NCI-H748 treated with DMSO at 0.1 percent for 48 hours (cell line): ENCODE results near the gene KCNK17.

ENCODE experiments used
- DNase-seq: peaks from one replicate; lab custom pipeline; 2025; lab: John Stamatoyannopoulos, UW

Gene KCNK17, protein sequence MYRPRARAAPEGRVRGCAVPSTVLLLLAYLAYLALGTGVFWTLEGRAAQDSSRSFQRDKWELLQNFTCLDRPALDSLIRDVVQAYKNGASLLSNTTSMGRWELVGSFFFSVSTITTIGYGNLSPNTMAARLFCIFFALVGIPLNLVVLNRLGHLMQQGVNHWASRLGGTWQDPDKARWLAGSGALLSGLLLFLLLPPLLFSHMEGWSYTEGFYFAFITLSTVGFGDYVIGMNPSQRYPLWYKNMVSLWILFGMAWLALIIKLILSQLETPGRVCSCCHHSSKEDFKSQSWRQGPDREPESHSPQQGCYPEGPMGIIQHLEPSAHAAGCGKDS

DNA sequence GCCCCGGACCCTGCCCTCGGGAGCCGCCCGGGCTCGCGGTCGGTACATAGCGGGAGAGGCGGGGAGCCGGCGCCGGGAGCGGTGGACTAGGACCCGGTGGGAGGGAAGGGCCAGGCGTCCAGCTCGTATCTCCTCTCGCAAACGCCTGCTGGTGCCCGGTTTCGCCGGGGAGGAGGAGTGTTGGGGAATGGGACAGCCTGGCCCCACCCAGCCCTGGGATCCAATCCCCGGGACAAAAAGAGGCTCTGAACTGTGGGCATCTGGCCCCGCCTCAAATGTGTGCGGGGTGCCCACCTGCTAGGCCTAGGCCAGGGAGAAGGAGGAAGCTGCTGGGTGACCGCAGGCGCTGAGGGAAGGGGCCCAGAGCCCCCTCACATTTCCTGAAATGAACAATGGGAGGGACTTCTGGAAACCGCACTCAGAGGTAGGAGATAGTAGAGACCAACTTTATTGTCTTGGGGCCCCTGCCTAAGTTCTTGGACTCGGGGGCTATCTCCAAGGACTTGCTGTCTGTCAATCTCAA lies at the start of gene KCNK17:
Gene KCNK17 (minus strand): TSS at position 147 of the 523 bp plus-strand sequence. CDS start 99 bp downstream, at position 48.
- DNase-seq: no peak

DNA sequence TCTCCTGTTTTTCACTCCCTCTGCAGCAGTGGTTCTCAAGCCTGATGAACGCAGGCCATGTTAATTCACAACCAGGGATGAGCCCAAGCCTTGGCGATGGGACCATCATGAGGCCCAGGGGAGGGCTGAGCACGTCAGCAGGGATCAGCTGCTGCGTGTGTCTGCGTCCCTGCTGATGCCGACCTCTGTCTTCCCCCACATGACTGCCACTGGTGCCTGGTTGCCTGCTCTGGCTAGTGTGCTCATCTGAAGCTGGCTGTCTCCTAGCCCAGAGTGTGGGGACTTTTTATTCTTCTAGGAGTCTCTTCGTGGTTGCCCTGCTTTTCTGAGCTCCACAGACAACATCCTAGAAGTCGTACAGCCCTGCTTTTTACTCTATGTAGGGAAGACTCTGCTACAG lies 49.1 kb upstream of the KCNK17 start:
- DNase-seq: no peak

DNA sequence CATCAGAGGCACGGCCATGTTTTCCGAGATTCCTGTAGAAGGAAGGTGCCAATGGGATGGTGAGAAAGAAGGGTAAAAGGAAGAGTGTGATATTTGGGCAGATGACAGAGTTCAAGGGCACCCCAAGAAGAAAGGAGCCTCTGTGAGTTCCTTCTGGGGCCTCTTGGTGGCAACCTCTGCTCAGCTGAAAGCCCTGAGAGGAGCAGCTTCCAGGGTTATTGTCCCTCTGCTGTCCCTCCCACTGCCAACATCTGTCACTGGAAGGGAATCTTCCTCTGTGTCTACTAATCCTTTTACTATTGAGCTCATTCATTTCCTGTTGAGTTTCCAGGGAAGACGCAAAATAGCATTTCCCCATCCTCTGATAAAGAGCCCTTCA lies 48.3 kb upstream of the KCNK17 start:
- DNase-seq: no peak

DNA sequence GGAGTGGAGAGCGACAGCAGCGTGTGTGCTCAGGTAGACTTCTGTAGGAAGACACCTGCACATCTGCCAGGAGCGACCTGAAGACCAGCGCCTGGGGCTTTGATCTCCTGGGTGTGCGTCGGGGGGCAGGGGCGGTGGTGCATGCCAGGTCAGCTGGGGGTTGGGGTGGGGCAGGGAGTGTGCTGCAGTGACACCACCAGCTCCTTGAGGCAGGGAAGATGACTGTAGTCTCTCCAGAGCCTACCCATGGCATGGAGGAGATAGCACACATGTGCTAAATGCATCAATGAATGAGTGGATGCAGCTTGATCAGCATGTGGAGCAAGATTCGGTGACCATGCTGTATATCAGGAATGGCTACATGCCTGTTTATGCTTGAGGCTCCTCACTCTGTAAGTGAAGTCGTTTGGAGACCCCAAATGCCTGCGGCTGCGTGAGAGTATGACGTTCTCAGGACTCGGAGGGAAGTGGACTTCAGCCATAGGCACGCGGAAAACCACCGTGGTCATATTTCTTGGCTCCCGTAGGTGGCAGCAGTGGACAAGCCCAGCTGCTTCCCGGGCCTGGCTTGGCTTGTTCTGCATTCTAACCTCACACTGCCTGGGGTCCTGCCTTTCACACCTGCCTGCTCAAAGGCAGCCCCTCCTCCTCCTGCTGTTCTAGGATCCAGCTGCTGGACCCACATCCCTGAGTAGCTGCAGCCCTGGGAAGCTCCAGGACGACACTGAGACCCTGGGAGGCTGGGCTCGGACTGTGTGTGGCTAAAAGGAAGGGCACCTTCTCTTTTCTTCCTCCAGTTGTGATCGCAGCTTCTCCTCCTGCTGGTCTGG lies 47.7 kb upstream of the KCNK17 start:
- peak; percentile 67 for DNase-seq

DNA sequence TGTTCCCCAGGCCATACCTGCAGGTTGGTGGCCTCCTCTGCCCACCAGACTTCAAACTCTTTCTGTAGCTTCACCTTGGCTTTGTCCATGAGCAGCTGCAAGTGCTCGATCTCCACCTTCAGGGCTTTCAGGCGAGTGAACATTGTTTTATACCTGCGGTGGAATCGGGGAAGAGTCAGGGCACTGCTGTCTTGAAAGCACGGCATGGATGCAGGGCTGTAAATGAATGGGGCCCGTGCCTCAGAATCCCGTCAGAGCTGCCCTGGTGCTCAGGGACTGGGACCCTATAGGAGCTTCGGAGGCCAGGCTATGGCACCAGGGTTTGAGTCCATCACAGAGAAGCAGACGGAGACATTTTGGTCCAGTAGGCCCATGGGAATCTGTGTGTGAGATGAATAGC lies 46.2 kb upstream of the KCNK17 start:
- DNase-seq: no peak

DNA sequence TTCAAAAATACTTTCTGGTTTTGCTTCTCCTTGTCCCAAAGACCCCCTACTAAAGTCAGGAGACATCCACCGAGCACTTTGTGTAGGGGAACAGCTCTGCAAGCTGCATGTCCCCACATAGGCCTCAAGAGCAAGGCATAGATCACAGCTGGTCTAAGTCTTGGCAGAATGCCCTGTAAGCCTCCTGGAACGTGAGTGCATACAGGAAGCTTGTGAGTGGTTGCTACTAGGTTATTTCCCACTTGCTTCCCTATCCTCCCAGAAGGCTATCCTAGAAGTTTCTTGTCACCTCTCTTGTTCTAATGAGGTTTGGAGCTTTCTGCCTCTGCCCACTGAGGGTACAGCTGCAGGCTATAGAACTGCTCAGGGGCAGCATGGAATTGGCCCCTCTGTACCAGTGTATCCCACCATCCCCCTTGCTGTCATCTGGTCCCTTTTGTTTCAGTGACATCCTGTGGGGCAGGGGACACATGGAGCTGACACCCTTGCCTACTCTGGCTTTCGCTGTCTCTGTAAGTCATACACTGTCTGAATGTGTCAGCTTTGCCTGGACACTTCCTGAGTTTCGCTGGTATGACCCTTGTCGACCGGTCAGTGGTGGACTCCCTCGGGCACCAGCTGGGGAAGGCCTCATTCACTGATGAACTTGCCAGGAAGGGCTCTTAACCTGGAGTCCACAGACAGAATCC lies 43.9 kb upstream of the KCNK17 start:
- no peak for DNase-seq

DNA sequence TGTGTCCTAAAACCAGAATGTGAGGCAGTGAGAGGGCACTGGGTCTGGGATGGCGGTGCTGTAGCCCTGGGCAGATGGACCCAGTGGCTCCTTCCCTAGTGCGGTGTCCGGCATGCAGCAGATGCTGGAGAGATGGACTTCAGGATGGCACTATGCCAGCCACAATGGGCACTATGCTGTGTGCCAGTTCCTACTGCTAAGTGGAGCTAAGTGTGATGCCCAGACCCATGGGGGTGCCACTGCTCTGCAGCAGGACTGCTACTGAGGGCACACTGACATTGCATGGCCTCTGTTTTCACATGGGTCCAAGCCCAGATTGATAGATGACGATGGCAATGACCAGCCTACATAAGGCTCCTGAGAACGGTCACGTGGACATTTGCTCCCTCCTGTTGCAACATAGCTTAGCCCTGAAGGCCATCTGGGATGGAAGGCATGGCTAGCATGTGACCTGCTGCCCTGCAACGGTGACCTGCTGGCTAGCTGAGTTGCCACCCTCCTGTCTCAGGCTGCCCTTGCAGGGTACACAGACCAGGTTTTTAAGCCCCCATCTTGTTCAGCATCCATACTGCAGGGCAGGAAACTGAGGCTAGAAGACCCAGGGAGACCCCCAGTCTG lies 39.6 kb upstream of the KCNK17 start:
- DNase-seq: no peak

DNA sequence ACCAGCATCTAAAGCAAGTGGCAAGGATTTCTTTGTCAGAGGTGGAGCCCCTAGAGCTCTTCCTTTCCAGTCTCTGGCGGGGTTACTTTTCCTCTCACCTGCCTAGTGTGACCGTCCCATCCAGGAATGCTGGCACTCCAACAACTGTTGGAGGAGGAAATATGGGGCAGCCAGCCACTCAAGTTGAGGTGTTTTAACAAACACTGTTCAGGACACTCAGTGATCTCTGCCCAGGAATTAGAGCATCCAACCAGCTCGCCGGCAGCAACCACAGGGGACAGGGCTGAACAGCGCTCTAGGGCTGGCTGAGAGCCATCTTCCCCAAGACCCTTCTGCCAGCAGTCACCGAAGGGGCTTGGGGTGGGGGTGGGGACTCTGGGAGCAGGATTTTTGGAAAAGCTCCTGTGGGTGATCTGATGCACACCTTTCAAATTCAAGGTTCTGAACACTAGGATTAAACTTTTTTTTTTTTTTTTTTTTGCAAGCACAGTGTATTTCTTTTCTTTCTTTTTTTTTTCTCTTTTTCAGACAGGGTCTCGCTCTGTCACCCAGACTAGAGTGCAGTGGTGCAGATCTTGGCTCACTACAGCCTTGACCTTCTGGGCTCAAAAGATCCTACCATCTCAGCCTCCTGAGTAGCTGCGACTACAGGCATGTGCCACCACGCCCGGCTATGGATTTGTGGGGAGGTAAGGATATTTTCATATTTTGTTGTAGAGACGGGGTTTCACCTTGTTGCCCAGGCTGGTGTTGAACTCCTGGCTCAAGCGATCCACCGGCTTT lies 36.7 kb upstream of the KCNK17 start:
- no peak for DNase-seq

DNA sequence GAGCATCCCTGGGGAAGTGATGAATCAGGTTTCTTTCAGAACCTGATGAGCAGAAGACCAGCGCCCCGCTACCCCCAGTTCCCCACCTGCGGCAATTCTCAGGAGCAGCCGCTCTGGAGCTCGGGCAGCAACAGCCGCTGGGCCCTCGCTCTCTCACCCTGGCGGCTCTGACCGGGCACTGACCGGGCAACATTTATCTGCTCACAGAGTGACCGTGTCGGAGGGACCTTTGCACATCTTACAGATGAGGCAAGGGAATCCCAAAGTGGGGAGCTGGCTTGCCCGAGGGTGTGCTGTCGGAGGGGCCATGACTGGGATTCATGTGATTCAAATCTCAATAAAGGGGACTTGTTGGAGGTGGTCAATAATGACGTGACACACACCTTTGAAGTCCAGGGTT lies 34.5 kb upstream of the KCNK17 start:
- DNase-seq: no peak

DNA sequence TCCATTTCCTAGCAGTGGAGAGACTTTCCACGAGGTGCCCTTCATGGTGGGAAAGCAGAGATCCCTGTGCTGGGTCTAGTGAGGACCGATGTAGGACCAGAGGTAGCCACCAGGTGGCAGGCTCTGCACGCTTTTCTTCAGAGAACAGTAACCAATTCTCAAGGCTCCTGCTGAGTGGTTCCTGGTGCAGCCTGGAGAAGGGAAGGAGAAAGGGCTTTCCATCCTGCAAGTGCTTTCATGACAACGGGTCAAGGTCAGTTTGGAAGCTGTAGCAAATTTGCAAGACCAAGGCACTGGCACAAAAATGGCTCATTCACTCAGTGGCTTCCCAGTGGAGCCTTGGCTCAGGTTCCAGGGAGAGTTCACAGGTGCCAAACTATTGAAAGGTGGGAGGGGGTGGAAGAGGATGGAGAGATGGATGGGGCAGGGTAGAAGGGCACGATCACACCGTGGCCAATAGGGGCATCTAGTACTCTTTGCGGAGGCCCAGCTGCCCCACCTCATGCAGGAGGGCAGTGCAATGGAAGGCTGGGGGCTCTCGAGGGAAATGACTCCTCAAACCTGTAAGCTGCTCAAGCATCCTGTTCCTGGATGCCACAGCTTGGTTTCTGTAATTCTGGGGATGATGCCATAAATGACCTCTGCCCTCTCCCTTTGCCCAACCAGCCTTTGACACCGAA lies 33.8 kb upstream of the KCNK17 start:
- peak; percentile 47 for DNase-seq

DNA sequence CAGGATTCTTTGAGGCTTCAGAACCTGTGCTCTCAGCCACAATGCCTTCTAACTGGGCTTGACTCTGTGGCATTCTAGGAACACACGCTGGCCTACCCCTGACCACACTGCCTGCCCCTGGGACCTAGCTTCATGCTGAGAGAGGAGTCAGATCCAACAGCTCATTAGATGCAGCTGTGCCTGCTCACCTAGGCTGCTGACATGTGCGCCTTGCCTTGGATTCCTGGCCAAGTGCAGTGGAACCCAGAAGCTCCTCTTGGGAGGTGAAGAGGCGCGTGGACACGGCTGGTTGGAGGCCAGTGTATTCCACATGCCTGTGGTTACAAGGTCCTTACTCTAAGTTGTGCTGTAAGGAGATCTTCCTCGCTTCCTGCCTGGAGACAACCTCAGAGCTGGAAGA lies 33.0 kb upstream of the KCNK17 start:
- DNase-seq: no peak

DNA sequence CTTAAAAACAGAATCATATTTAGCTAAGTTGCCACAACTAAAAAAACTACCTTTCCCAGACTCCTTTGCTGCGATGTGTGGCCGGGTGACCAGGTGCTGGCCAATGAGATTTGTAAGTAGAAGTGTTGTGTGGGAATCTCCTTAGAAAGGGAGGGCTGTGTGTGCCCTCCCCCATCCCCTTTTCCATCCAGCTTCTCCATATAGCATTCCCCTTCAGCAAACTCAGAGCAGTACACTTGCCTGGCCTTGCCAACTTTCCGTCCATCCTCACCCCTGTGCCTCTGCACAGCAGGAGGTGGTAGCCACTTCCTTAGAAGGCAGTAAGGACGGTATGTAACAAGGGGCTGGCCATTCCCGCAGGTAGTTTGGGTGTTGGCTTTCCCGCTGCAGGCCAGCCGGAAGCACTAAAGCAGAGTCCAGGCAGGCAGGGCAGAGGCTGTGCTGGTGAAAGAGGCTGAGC lies 30.6 kb upstream of the KCNK17 start:
- no peak for DNase-seq

DNA sequence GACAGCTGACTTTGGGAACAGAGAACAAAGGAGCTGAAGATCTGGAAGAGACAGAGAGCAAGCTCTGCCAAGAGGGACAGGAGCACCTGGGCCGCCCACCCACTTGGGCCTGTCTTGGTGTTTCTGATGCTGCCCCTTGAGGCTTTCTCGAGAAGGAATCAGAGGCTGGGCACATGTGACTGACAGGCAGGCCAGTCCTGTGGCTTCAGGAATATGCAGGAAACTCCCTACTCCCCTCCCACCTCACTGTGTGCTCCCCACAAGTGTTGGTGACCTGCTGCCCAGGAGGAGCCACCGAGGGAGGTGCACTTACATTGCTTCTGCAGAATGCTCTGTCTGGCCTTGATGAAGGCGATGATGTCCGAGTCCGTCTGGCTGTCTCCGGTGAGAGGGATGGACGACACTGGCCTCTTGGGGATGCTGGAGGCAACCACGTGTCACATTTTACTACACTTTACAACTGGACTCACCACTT lies 29.2 kb upstream of the KCNK17 start:
- no peak for DNase-seq

DNA sequence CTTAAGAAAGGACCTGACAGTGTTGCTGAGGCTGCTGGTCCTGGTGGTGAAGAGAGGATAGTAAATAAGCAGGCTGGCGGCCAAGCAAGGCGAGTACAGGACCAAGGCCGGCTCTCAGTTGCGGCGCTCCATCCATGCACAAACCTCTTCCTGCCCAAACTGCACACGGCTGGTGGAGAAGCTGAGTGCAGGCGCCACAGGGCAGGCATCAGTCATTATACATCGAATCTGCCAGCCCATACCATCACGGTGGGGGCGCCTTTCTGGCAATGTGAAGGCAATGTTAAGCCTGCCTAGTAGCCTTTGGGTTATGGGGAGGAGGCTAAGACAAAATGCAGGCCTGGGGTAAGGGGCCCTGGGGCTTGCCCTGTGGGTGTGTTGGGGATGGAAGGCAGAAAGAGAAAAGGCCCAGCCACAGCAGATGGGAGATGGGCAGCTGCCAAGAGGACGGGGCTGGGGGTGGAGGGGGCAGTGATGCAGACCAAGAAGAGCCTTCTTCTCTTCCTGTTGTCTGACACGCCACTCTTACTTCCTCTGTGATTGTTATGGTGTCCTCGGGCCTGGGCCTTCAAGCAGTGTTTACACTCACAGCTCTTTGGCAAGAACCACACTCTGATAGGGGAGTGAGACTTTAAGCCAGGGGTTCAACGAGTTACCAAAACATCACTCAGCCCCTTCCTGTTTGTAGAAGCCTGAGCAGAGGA lies 28.6 kb upstream of the KCNK17 start:
- DNase-seq: no peak

DNA sequence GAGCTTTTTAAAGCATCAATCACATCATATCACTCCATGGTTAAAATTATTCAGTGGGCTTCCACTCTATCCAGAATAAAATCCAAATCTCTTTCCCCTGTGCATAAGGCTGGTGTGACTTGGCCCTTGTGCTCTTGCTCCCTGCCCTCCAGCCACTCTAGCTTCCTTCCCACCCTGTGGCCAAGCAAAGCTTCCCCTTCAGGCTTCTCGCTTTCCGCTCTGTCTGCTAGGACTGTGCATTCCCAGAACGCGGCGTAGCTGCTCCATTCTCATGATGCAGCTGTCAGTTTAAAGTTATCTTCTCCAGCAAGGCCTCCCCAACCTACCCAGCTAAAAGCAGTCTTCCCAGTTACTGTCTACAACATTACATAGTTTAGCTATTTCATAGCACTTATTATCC lies 27.7 kb upstream of the KCNK17 start:
- no peak for DNase-seq

DNA sequence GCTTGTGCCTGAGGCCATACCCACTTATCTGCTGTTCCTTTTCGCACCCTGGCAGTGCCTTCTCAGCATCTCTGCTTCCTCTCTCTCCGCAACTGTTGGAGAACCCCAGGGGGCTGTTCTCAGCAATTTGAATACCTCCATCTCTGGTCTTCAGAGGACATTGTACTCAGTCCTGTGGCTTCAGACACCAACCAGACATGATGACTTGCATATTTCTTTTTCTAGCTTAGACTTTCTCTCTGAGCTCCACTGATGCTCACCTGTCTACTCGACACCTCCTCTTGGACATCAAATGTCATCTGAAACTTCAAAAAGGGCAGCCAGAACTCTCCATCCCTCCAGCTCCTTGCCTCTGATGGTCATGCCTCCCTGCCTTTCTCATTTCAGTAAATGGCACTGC lies 27.1 kb upstream of the KCNK17 start:
- DNase-seq: no peak

DNA sequence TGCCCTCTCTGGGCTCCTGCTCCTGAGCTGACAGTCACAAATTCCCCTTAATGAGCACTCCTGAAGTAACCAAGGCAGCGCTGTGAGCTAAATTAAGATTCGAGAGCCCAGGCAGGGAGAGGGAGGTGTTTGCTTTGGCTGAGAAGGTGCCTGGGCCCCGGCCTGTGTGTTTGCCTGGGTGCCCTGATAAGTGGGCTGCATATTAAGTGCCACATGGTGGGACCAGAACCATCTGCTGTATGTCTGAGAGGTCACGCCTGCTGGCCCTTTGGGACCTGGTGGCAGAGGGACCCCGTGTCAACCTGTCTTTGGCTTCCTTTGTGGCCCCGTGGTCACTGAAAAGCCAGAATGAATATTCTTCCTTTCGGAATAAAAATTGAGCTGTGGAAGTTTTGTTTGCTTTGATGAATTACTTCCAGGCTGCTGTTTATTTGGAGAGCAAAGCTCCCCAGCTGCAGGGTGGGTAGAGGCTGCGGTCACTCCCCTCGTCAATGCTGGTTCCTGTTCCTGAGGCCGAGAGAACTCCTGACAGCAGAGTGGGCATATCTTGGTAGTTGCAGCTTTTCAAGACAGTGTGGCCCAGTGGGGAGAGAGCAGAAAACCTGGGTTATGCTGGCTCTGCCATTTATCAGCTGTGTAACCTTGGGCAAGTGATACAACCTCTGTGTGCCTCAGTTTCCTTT lies 25.8 kb upstream of the KCNK17 start:
- DNase-seq: peak; percentile 84

DNA sequence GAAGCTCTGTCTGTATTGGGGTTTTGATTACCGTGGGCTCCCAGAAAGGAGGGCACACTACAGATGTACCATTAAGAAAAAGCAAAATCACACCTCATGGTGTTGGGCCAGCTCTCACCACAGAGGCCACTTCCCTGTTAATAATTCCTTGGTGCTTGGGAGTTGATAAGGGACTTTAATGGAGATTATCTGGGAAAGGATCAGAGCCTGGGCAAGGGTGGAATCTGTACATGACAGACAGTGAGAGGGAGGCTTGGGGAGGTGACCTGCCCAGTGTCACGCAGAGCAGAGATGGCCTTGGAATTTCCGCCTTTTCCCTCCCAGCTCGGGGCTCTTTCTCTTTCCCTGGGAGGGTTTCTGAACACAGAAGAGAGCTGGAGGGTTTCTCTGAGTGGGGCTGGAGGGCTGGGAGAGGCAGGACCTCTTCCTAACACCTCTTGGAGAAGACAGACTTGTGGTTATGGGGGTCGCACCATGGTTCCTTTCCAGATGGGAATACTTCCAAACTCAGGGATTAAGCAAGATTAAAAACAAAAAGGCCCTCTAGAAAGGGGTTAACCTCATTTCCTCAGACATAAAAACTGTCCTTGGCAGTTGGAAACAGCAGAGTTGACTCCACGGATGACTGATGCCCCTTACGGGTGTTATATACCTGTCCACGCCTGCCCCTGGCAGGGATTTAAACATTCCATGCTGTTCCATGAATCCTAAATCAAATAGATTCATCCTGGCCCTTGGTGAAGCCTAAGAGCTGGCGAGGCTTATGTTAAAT lies 25.1 kb upstream of the KCNK17 start:
- DNase-seq: no peak

DNA sequence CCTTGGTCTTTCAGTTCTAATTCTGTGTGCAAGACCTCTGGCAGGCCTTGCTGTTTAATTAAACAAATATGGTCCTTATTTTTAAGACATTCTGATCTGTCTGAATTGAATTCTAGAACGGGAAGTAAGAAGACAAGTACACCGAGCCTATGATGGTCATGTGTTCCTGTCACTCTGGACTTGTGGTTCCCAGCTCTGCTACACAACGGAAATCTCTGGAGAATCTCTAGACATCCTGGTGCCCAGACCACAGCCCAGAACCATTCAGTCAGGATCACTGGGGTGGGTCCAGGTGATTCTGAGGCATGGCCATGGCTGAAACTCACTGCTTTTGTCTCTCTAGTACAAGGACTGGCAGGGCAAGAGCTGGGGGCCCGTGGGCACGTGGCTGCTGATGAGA lies 24.2 kb upstream of the KCNK17 start:
- no peak for DNase-seq
